K562 (cell line): ENCODE data around the gene DAGLA. TPM values are rescaled to one million over a fixed set of nuclear protein-coding genes. Genes with fewer than 3 reads are reported as not detected.

Source experiments
- ATAC-seq: fragments of 200-7000 bp; cut with Tn5 transposase; 3 replicates; pipeline ENCODE4 v1.9.1; 2020; ENCODE audit warnings: moderate library complexity
- BruUV-seq: library from RNA; stranded (reverse); fragments of 400-500 nt; replicated peaks from 2 replicates; lab custom pipeline; 2021; lab: Mats Ljungman, UMichigan
- CTCF ChIA-PET: fragments of 300-600 bp; formaldehyde crosslinking; extraction: SDS; loops from one replicate; lab custom pipeline; 2021; ENCODE audit warnings: low intra/inter-chr PET ratio; lab: Yijun Ruan, JAX
- POLR2A ChIA-PET: fragments of 300-600, 350-650 bp; sonication (Branson Sonifier 250); formaldehyde crosslinking; extraction: SDS; loops from one replicate; lab custom pipeline; 2021; ENCODE audit warnings: antibody characterized with exemption, inconsistent platforms; lab: Yijun Ruan, JAX
- DNase-seq, 4 experiments: peaks; one replicate each; pipeline versions ENCODE4 v3.0.0 to v3.0.0-alpha.2; 2011 to 2018; ENCODE audit warnings: low spot score in 3 of 4, mixed read lengths in 3 of 4; ENCODE audit errors: extremely low read depth in 1 of 4
- FAIRE-seq: peaks from 2 replicates; lab custom pipeline; 2011; peaks lifted over from hg19 to GRCh38; lab: Jason Lieb, UNC
- H2AFZ ChIP-seq: 2 replicates; pipeline ENCODE4 v1.6.0; 2011; ENCODE audit warnings: low read depth, low read length, control low read depth, inconsistent platforms
- H3K27ac ChIP-seq: fragments of 200-600 bp; 3 replicates; pipeline ENCODE4 v1.8.0; 2011; ENCODE audit warnings: low read depth, mild to moderate bottlenecking, control low read depth, inconsistent platforms, low read length, moderate library complexity, mixed read lengths; ENCODE audit errors: extremely low read depth
- H3K27me3 ChIP-seq, 2 experiments: fragments of 300-600 bp in 1 of 2; 2 replicates in 1 of 2; 3 replicates in 1 of 2; pipeline versions ENCODE4 v1.6.0 to v1.8.0; 2011; ENCODE audit warnings: inconsistent platforms in 2 of 2, low read length in 2 of 2, mild to moderate bottlenecking in 1 of 2, mixed read lengths in 1 of 2, moderate library complexity in 1 of 2; ENCODE audit not compliant: control insufficient read depth in 2 of 2, insufficient read depth in 2 of 2
- H3K36me3 ChIP-seq: fragments of 300-600 bp; 3 replicates; pipeline ENCODE4 v1.8.0; 2011; ENCODE audit warnings: mild to moderate bottlenecking, low read length, inconsistent platforms; ENCODE audit not compliant: control insufficient read depth, insufficient read depth
- H3K4me1 ChIP-seq, 2 experiments: fragments of 200-600 bp in 1 of 2; replicated peaks in 1 of 2; 2 replicates in 1 of 2; 3 replicates in 1 of 2; pipeline versions ENCODE4 v1.5.1 to v1.8.0; 2011; ENCODE audit warnings: inconsistent platforms in 2 of 2, low read length in 2 of 2, mild to moderate bottlenecking in 1 of 2, mixed read lengths in 1 of 2, moderate library complexity in 1 of 2; ENCODE audit not compliant: control insufficient read depth in 2 of 2, insufficient read depth in 2 of 2
- H3K4me2 ChIP-seq: 2 replicates; pipeline ENCODE4 v1.6.1; 2011; ENCODE audit warnings: low read length, control low read depth, inconsistent platforms, mixed read lengths; ENCODE audit not compliant: insufficient read depth
- H3K4me3 ChIP-seq: fragments of 200-600 bp; sonication (generic), shearing (Covaris generic); 2 replicates; pipeline ENCODE4 v1.5.1; 2016; ENCODE audit warnings: control low read depth, inconsistent platforms
- H3K79me2 ChIP-seq: fragments of 200-600 bp; 3 replicates; pipeline ENCODE4 v1.8.0; 2011; ENCODE audit warnings: low read length, inconsistent platforms; ENCODE audit not compliant: control insufficient read depth, insufficient read depth
- H3K9ac ChIP-seq, 2 experiments: 2 replicates each; pipeline versions ENCODE4 v1.6.0 to v1.6.1; 2011; ENCODE audit warnings: low read depth in 2 of 2, low read length in 2 of 2, control low read depth in 1 of 2, inconsistent platforms in 1 of 2, mild to moderate bottlenecking in 1 of 2, mixed read lengths in 1 of 2; ENCODE audit not compliant: insufficient read depth in 1 of 2
- H3K9me1 ChIP-seq: one replicate; pipeline ENCODE4 v1.6.0; 2011; ENCODE audit warnings: inconsistent platforms, mild to moderate bottlenecking, low read length, moderate library complexity; ENCODE audit not compliant: control insufficient read depth, insufficient read depth
- H3K9me3 ChIP-seq: replicated peaks from 2 replicates; pipeline ENCODE4 v1.5.1; 2011; ENCODE audit warnings: low read depth, low read length, inconsistent platforms; ENCODE audit not compliant: control insufficient read depth, insufficient read depth
- H4K20me1 ChIP-seq: replicated peaks from 2 replicates; pipeline ENCODE4 v1.6.1; 2011; ENCODE audit warnings: low read length, inconsistent platforms, mixed read lengths; ENCODE audit not compliant: control insufficient read depth, insufficient read depth
- EGR1 ChIP-seq: fragments of 450-650 bp; conservative IDR thresholded peaks from 2 replicates; pipeline ENCODE4 v1.6.1; 2017; ENCODE audit warnings: mild to moderate bottlenecking
- KAT8 ChIP-seq: fragments of 450-650 bp; IDR thresholded peaks from 2 replicates; pipeline ENCODE4 v1.6.1; 2016; ENCODE audit warnings: low read depth, mild to moderate bottlenecking
- POLR2AphosphoS2 ChIP-seq: IDR thresholded peaks from 2 replicates; pipeline ENCODE4 v1.6.1; 2012; ENCODE audit warnings: low read length, improper control_type of control experiment
- POLR2G ChIP-seq: fragments of 200-400 bp; formaldehyde crosslinking; IDR thresholded peaks from 2 replicates; pipeline ENCODE4 v1.6.1; 2017; ENCODE audit warnings: low read depth, mild to moderate bottlenecking, antibody characterized with exemption, low read length, moderate library complexity
- SUPT5H ChIP-seq: fragments of 450-650 bp; IDR thresholded peaks from 2 replicates; pipeline ENCODE4 v1.6.1; 2016
- ZNF146 ChIP-seq: IDR thresholded peaks from one replicate; pipeline ENCODE4 v1.6.1; 2018; ENCODE audit warnings: missing compliant biosample characterization; ENCODE audit not compliant: unreplicated experiment
- ZNF408 ChIP-seq: fragments of 250-450 bp; sonication (Bioruptor Pico); IDR thresholded peaks from 2 replicates; pipeline ENCODE4 v1.4.0; 2020; ENCODE audit warnings: low read depth, mild to moderate bottlenecking, moderate library complexity
- WGBS: fragments of 100-300 bp; shearing (Covaris generic); methylation state at CpG from one replicate; pipeline ENCODE4 v1.1.6; 2016; ENCODE audit warnings: low coverage, mixed read lengths; ENCODE audit not compliant: insufficient coverage; ENCODE audit errors: missing lambda C conversion rate; 5-methylcytosine and 5-hydroxymethylcytosine counted together
- in situ Hi-C: fragments of 300-500 bp; cut with MboI; formaldehyde crosslinking; loops from 4 replicates; pipeline ENCODE4 v1.15.0; 2018; ENCODE audit warnings: inconsistent platforms, mixed read lengths
- intact Hi-C: fragments of 100-400 bp; cut with micrococcal nuclease; formaldehyde crosslinking; loops from 2 replicates; pipeline ENCODE4 v1.14.2; 2022
- polyA plus RNA-seq, 8 experiments: library from polyadenylated mRNA; depleted of rRNA in 4 of 8; stranded (reverse) in 5 of 8; unstranded in 3 of 8; fragments of >200 nt; fragmentation: Nextera tagmentation in 2 of 8; fragmentation: Illumina TruSeq in 1 of 8; extraction: Ambion mirVana in 2 of 8; extraction: Trizol in 1 of 8; gene quantifications; 2 replicates each; pipeline versions ENCODE4 v1.2.1 to v1.2.3, GENCODE V29; 2011 to 2014; ENCODE audit warnings: inconsistent platforms in 1 of 8, missing spikeins in 1 of 8
- total RNA-seq, 7 experiments: library from RNA; depleted of rRNA in 6 of 7; stranded (reverse); fragments of >200 nt in 6 of 7; fragmentation: Illumina TruSeq in 2 of 7; extraction: Trizol in 2 of 7; gene quantifications; 2 replicates each; pipeline versions ENCODE4 v1.2.1 to v1.2.3, GENCODE V29; 2011 to 2021; ENCODE audit warnings: low replicate concordance in 1 of 7
- TF ChIP-seq, protein P1 (sequence below): fragments of 250-450 bp; sonication (Bioruptor Pico); IDR thresholded peaks from 2 replicates; pipeline ENCODE4 v1.9.0; 2021; ENCODE audit warnings: mild to moderate bottlenecking, inconsistent platforms
- TF ChIP-seq, protein P2 (sequence below): sonication (generic); formaldehyde crosslinking; IDR thresholded peaks from 2 replicates; pipeline ENCODE4 v1.5.0; 2020; ENCODE audit warnings: missing genetic modification reagents
- TF ChIP-seq, protein P3 (sequence below): fragments of 450-650 bp; formaldehyde crosslinking; IDR thresholded peaks from 2 replicates; pipeline ENCODE4 v1.4.0; 2022; ENCODE audit warnings: missing genetic modification characterization

The DAGLA gene
- total and polyA plus RNA-seq, 9 of the 15 experiments (the other 6 are each of a cell fraction or from before 2014, with no cell fraction given) = 0.03 to 0.16 (median 0.04) TPM; not detected in 4

DNA sequence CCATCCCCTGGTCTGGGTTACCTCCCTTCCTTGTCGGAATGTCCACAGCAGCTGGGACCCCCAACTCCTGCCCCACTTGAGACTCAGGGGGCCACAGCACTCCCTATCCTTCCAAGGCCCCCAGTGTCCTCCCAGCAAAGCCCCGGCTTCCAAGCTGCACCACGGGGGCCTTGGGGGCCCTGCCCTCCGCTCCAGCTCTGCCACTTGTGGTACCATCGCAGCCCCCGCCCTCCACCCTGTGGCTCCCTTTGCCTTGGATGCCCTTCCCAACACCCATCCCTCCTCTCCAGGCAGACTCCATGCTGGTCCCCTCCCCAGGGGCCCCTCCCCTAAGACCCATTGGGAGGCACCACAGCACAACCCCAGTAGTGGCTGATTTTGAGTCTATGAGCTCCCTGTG is 94.9 kb downstream of the DAGLA start (continued):
- TF ChIP-seq, protein P1, sequence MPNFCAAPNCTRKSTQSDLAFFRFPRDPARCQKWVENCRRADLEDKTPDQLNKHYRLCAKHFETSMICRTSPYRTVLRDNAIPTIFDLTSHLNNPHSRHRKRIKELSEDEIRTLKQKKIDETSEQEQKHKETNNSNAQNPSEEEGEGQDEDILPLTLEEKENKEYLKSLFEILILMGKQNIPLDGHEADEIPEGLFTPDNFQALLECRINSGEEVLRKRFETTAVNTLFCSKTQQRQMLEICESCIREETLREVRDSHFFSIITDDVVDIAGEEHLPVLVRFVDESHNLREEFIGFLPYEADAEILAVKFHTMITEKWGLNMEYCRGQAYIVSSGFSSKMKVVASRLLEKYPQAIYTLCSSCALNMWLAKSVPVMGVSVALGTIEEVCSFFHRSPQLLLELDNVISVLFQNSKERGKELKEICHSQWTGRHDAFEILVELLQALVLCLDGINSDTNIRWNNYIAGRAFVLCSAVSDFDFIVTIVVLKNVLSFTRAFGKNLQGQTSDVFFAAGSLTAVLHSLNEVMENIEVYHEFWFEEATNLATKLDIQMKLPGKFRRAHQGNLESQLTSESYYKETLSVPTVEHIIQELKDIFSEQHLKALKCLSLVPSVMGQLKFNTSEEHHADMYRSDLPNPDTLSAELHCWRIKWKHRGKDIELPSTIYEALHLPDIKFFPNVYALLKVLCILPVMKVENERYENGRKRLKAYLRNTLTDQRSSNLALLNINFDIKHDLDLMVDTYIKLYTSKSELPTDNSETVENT (CRISPR knock-in tag) = no peak
- no peak for TF ChIP-seq ZNF146 (CRISPR knock-in tag)

DNA sequence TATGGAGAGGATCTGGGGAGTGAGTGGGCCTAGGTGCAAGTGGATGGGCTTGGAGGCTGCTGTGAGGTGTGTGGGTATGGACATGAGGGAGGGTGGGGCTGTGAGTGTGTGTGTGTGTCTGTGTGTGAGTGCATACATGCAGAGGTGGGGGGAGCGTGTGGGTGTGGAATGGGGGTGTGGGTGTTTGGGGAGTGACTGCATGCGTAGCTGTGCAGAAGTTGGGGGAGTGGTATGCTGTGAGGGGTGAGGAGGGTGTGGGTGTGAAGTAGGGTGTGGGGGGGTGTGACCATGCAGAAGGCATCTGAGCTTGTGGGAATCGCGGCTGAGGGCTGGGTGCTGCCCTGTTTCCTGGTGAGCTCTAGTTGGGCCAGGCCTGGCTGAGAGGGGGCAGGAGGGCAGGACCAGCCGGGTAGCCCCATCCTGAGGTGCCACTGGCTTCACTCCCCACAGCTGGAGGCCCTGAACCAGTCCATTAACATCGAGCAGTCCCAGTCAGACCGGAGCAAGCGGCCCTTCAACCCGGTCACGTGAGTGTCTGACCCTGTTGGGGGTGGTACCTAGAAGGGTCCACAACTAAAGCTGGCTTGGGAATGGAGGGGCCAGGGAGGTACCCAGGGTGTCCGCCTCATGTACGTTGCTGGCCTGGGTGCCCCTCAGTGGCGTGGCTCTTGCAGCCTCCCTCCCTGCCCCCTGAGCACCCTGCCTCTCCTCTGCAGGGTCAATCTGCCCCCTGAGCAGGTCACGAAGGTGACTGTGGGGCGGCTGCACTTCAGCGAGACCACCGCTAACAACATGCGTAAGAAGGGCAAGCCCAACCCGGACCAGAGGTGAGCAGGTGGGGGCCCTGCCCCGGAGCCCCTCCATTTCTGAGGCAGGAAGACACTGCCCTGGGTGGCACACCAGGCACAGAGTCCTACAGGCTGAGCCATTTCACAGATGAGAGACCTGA is 95.7 kb downstream of the DAGLA start:
- H3K9me1 ChIP-seq = no peaks in the 10 kb centered on the region
- FAIRE-seq (no peak), DNase-seq (peak in 2 of 4 experiments; percentile 50 to 58), ATAC-seq (no peak)
- no peak overlapping the region for H2AFZ ChIP-seq
- CTCF ChIA-PET = interaction anchor here (1.4 to 1.8 kb wide), 2 partner anchors 25 to 28 kb away, joined by 3 to 10 read pairs; no protein-coding TSS in a partner anchor
- TF ChIP-seq ZNF408 (CRISPR knock-in tag) = no peak
- TF ChIP-seq POLR2G = peak; percentile 55
- peak; percentile 80 for TF ChIP-seq EGR1
- no peak for TF ChIP-seq KAT8
- TF ChIP-seq, protein P2, sequence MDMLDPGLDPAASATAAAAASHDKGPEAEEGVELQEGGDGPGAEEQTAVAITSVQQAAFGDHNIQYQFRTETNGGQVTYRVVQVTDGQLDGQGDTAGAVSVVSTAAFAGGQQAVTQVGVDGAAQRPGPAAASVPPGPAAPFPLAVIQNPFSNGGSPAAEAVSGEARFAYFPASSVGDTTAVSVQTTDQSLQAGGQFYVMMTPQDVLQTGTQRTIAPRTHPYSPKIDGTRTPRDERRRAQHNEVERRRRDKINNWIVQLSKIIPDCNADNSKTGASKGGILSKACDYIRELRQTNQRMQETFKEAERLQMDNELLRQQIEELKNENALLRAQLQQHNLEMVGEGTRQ (CRISPR knock-in tag) = peak; percentile 15; the same call in 1 of the 2 replicates
- TF ChIP-seq POLR2AphosphoS2 = no peak
- peak; percentile 44; the same call in 1 of the 2 replicates for TF ChIP-seq SUPT5H
- TF ChIP-seq, protein P3, sequence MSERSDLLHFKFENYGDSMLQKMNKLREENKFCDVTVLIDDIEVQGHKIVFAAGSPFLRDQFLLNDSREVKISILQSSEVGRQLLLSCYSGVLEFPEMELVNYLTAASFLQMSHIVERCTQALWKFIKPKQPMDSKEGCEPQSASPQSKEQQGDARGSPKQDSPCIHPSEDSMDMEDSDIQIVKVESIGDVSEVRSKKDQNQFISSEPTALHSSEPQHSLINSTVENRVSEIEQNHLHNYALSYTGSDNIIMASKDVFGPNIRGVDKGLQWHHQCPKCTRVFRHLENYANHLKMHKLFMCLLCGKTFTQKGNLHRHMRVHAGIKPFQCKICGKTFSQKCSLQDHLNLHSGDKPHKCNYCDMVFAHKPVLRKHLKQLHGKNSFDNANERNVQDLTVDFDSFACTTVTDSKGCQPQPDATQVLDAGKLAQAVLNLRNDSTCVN = peak; percentile 32; the same call in 1 of the 2 replicates
- BruUV-seq = no TSS peak
- H3K79me2 ChIP-seq = no peaks in the 10 kb centered on the region
- H3K9ac ChIP-seq = no peak overlapping the region; a peak in 2 of 4 replicates
- intact Hi-C loops (loop anchor here (1.0 kb wide), 1 partner anchor 27 kb away; no protein-coding TSS in a partner anchor), in situ Hi-C loops (no loop called here)
- H3K9me3 ChIP-seq = no peaks in the 10 kb centered on the region
- H3K4me1 ChIP-seq = peaks cover 0 to 59% of the 10 kb centered on the region in 2 experiments; a peak in 2 of 5 replicates
- no peak overlapping the region for H3K27ac ChIP-seq
- POLR2A ChIA-PET = interaction anchor here (0.7 to 1.6 kb wide), 5 partner anchors 9 to 26 kb away, joined by 3 to 4 read pairs (median 3); no protein-coding TSS in a partner anchor
- H3K36me3 ChIP-seq = peaks cover 21% of the 10 kb centered on the region; the same call in 2 of the 3 replicates
- no peak overlapping the region for H3K4me3 ChIP-seq
- H3K4me2 ChIP-seq = no peak overlapping the region
- no peaks in the 10 kb centered on the region for H4K20me1 ChIP-seq
- H3K27me3 ChIP-seq = no peaks in the 10 kb centered on the region
- WGBS = 74% methylated on average over 18 of the region's 20 CpGs
